Activated CD4-positive, alpha-beta T cell treated with anti-CD3 and anti-CD28 coated beads, Interleukin-2, amount 50 U/mL, for 4 hours (primary cell): ENCODE data around the gene NBPF11.
"Not testable (repeated sequence)": the region's sequence is repeated elsewhere in the genome, so short reads cannot be mapped to it uniquely, and the experiment has no call there.

Source experiments
- DNase-seq, 2 experiments: peaks; one replicate each; pipeline ENCODE4 v3.0.0-alpha.2; 2020

The NBPF11 gene

DNA sequence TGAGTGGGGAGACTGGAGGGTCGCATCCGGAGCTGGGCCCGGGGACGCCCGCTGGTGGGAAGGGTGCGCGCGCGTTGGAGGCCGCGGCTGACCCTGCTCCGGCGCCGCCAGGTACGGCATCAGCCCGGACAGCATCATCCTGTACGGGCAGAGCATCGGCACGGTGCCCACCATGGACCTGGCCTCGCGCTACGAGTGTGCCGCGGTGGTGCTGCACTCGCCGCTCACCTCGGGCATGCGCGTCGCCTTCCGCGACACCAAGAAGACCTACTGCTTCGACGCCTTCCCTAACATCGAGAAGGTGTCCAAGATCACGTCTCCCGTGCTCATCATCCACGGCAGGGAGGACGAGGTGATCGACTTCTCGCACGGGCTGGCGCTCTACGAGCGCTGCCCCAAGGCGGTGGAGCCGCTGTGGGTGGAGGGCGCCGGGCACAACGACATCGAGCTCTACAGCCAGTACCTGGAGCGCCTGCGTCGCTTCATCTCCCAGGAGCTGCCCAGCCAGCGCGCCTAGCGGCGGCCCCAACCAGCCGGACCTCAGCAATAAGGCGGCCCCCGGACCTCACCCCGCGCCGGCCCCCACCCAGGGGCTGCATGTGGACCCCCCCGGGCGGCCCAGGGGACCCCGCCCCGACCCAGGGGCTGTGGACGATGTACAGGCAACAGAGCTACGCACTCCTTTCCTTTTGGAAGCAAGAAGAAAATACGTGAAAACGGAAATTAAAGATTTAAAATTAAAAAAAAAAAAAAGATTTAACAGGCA lies 2.8 kb downstream of the NBPF11 start:
- not testable (repeated sequence) for DNase-seq

DNA sequence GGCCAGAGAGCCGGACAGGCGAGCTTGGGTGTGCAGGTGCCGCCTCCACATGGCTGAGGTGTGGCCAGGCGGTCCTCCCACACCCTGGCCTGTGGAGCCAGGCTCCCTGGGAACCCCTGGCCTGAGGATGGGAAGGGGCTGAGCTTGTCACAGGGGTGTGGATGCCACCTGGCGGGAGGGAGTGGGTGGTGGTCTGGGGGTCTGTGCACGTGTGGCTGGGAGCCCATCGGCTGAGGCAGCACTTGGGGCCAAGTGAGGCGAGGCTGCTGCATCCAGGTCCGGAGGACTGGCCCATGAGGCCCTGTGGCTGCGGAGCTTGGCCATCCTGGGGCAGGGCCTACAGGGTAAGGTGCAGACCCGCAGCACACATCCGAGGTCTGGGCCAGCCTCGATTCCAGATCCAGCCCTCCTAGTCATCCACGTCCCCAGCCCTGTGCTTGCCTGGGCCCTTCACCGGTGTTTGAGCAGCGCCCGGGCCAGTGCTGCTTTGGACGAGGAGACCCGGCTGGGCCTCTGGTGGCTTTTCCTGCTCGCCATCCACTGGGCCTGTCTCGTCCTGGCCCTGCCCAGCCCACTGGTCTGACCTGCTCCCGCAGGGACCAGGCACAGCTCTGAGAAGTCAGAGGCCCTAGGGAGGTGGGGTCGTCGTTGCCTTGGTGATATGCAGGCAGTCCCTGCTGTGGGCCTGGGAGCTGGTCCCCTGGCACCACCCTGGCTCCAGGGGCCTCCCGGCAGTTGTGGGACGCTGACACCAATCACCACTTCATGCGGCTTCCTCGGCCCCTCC lies 4.8 kb downstream of the NBPF11 start:
- not testable (repeated sequence) for DNase-seq

DNA sequence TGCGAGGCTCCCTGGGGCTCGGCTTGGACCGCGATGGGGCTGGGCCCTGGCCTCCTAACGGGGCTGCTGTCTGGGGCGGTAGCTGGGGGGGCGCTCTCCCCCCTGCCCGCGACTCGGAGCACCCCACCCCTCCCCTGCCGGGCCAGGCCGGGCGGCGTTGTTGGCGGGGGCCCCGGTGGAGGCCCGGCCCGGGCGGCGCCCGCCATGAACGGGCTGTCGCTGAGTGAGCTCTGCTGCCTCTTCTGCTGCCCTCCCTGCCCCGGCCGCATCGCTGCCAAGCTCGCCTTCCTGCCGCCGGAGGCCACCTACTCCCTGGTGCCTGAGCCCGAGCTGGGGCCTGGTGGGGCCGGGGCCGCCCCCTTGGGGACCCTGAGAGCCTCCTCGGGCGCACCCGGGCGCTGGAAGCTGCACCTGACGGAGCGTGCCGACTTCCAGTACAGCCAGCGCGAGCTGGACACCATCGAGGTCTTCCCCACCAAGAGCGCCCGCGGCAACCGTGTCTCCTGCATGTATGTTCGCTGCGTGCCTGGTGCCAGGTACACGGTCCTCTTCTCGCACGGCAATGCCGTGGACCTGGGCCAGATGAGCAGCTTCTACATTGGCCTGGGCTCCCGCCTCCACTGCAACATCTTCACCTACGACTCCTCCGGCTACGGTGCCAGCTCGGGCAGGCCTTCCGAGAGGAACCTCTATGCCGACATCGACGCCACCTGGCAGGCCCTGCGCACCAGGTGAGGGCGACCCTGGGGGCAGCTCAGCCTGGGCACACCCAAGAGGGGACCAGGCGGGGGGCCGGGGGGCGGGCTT lies 5.7 kb downstream of the NBPF11 start:
- DNase-seq = not testable (repeated sequence)

DNA sequence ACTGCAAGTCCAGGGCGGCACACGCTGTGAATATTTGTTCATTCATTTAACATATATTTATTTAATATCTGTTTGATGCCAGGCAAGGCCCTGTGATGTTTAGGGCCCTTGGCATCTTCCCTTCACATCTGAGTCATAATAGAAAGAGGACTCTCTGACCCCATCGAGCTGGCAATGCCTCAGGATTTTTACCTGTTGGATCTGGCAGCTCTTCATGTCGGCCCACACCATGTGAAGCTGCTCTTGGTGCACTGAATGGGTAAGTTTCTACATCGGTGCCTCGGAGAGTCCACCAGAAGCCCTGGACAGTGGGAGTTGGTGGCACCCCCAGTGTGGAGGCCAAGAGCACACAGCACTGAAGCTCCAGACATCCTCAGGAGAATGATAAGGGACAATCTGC lies 8.9 kb downstream of the NBPF11 start:
- DNase-seq = not testable (repeated sequence)

DNA sequence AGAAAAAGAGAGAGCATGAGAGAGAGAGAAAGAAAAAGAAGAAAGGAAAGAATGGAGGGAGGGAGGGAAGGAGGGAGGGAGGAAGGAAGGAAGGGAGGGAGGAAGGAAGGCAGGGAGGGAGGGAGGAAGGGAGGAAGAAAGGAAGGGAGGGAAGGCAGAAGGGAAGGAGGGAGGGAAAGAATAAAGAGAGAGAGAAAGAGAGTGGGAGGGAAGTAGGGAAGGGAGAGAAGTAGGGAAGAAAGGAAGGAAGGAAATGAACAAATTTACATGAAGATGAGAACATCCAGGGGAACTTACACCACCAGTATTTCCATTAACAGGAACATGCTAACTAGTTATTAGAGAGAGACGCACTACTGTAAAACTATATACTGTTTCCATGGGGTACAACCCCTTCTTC lies 10.1 kb downstream of the NBPF11 start:
- DNase-seq = not testable (repeated sequence)

DNA sequence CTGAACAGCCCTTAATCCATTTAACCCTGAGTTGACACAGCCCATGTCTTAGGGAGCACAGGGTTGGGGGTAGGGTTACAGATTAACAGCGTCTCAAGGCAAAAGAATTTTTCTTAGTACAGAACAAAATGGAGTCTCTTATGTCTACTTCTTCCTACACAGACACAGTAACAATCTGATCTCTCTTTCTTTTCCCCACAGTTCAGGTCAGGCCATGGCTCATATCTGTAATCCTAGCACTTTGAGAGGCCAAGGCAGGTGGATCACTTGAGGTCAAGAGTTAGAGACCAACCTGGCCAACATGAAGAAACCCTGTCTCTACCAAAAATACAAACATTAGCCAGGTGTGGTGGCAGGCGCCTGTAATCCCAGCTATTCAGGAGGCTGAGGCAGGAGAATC lies 13.5 kb downstream of the NBPF11 start:
- not testable (repeated sequence) for DNase-seq

DNA sequence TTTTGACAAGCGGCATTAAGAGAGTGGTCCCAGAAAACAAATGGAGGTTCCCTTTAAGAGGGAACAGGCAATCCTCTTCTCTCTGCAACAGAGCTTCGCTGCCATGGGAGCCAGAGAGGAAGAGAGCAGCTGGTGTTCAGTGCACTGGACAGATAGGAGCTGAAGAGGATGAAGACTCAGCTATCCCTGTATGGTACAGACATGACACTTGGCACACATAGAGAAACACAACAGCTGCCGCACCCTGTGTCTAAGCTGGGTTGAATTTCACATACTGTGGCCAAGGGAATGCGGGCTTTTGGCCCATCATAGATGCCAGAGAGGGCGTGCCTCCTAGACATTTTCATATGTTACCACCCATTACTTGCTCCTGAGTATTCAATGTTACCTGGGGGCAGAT lies 29.7 kb downstream of the NBPF11 start:
- DNase-seq = not testable (repeated sequence)

DNA sequence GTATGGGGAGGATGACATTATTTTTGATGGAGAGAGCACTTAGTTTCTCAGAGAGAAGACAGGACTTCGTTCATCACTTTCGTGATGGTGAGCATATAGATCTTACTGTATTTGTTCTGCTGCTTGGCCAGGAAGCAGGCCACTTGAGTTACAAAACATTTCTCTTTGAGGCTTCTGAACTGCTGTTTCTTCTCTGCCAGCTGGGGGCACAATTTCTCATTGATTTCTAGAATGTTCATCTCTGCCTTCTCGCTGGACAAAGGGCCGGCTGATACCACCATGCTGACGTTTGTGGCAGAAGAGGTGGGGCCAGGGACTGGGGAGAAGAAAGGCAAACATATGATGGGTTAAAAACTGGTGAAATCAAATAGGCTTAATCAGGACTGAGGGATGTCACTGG lies 31.7 kb downstream of the NBPF11 start:
- not testable (repeated sequence) for DNase-seq

DNA sequence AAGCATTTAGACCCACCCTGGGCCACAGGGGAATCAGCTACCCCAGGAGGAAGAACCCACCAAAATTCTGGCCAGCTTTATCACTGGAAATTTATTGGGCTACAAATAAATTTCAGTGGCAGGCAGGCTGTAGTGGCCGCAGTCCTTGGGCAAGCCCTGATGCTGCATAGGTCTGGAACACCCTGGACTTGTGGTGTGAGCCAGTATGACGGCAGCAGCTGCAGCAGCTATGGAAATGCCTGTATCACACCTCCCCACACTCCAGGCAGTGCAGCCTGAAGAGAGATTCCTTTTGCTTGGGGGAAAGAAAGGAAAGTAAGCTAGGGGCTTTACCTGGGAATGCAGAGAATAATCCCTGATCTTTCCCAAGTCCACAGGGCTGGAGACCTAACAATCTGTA lies 56.3 kb downstream of the NBPF11 start:
- not testable (repeated sequence) for DNase-seq

DNA sequence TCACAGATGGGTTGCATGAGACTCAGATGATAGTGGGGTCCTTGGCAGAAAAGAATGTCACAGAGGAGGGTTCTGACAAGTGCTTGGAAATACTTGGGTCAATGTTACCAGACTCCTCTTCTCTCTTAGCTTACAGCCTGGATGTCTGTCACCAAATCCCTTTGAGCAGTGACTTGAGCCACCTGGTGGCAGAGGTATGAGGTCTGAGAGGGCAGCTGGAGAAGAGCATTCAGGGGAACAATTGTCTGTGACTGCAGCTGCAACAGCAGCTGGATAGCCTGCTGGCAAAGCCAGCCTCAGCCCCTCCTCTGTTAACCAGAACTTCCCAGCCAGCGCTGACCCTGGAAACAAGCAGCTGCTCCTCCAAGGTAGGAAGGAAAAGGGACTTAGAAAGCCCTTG lies 65.9 kb downstream of the NBPF11 start:
- not testable (repeated sequence) for DNase-seq

DNA sequence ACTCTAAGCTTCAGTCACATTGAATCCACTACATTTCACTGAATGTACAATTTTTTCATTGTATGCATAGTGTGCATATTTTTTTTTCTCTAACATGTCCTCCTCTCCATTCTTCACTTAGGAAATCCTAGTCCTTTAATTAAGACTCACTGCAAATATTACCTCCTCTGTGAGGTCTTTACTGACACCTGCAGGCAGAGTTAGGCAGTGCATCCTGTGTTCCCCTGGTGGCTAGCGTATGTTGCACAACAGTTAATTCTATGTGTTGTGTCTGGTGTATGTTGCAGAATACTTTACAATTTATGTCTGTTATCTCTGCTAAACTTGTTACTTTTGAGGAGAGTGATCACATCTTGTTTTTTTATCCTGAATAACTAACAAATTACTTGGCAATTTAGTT lies 70.9 kb downstream of the NBPF11 start:
- DNase-seq = not testable (repeated sequence)

DNA sequence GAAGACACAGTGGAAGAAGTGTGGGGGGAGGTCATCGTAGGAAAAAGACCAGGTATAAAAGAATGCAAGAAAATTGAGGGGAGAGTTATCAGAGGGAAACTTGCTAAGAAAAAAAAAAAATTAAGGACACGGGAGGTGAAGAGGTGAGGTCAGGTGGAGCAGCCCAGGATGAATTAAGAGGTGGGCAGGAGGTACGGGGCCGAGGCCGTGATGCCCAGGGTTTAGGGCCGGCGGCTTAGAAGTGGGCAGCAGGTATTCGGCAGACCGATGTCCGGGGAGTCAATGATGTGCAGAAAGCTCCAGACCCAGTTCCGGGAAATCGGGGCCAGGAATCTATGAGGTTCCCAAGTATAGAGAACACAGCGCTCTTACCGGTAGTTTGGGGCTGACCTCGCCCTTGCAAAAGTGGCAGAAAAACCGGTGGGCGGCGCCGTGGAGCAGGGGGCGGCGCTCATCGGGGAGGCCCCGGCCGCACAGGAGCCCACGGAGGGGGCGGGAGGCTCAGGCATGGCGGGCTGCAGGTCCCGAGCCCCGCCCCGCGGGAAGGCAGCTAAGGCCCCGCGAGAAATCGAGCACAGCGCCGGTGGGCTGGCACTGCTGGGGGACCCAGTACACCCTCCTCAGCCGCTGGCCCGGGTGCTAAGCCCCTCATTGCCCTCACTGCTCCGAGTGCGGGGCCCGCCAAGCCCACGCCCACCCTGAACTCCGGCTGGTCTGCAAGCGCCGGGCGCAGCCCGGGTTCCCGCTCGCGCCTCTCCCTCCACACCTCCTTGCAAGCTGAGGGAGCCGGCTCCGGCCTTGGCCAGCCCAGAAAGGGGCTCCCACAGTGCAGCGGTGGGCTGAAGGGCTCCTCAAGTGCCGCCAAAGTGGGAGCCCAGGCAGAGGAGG lies 73.2 kb downstream of the NBPF11 start:
- not testable (repeated sequence) for DNase-seq

DNA sequence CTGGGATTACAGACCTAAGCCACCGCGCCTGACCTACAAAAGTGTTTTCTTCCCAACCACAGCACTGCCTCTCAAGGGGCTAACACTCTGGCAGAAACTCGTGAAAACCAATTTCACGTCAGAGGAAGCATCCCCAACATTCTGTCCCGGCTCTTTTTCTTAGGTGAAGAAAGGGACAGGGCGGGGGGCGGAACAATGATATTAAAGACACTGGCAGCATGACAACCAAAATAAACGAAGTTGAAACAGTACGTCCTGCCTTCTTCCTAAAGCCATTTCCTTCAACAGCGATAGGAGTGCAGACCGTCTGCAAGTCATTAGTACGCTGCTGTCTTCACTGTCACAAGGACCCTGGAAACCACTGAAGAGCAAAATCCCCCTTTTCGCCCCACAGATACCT lies 74.0 kb downstream of the NBPF11 start:
- DNase-seq = not testable (repeated sequence)

DNA sequence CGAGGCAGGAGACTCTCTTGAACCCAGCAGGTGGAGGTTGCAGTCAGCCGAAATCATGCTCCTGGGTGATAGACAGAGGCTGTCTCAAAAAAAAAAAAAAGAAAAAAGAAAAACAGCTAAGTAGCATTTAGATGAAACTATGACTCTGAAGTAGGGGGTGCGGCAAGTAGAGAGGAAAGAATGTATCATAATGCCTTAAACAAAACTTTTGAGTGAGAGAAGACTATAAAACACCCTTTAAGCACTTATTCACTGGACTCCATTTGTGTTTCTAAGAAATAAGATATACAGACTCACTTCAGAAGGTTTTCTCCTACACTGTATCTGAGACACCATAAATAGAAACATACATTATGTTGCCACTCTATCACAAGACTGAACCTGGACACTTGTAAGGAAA lies 74.6 kb downstream of the NBPF11 start:
- DNase-seq = not testable (repeated sequence)

DNA sequence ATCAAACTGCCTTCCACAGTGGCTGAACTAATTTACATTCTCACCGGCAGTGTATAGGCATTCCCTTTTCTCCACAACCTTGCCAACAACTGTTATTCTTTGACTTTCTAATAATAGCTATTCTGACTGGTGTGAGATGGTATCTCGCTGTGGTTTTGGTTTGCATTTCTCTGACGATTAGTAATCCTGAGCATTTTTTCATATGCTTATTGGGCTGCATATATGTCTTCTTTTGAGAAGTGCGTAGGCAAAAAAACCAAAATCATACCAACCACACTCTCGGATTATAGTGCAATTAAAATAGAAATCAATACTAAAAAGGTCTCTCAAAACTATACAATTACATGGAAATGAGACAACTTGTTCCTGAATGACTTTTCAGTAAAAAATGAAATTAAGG lies 78.7 kb downstream of the NBPF11 start:
- not testable (repeated sequence) for DNase-seq

DNA sequence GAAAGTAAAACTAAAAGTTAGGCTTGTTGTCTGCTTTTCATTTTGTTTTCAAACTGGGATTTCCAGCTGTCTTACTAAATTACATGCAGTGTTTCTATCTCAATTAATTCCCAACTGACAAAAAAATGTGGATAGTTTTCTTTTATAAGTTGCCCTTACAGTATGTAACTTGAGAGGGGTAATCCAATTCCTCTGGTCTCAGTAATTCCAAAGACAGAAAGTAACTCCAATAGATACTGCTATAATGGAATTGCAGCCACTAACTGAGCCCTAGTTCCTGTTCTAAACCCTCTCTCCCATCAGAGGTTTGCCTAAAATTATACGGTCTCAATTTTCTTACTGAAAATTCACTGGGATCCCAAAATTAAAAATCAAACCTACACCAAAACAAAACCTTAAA lies 83.5 kb downstream of the NBPF11 start:
- DNase-seq = not testable (repeated sequence)

DNA sequence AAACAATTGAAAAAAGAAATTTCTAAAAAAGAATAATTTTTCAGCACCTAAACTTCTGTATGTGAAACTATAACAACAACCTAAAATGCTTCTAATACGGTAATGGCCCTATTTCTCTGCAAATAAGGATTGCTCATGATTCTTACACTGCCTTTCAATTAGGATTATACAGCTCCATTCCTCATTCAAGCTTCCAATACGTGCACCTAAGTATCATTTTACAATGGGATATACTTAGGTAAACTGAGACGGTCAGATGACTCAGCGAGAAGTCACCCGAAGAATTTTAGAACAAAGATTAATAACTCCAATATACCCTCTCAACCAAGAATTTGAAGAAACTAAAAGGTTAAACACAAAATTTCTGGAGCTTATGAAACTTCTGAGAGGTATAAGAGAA lies 83.9 kb downstream of the NBPF11 start:
- DNase-seq = not testable (repeated sequence)

DNA sequence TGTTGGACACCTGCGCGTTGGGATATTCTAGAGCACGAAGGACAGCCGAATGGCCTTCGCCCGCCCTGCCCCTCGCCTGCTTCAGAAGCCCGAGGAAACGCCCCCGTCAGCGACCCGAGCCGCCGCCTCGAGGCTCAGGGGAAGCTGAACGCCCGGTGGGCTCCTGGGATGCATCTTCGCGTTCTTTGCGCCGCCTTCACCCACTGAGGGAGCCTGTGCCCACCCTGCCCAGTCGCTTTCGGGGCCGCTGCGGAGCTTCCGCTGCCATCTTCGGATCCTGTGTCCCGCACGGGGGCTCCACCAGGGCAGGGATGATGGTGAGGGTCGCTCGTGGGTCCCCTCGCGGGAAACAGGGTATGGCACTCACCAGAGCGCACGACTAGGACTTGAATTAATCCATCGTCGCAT lies 91.8 kb downstream of the NBPF11 start:
- not testable (repeated sequence) for DNase-seq

DNA sequence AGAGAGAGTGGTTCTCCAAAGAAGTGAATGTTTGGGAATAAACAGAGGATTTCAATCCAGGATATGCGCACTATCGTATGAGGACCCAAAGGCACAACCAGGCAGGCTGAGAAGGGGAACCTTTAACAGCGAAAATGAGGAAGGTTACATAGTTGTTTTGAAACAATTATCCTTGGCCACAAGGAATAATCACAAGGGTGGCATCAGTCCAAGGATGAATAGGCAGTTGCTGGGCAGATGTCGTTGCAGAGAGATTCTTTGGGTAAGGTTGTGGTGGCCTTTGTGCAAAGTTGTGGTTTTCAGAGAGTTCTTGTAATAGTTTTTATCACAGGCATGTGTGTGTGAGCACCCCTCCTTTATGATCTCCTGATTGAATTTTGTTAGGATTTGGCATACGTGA lies 94.7 kb downstream of the NBPF11 start:
- DNase-seq = not testable (repeated sequence)
